HepG2 (cell line): Measurements from ENCODE around the gene MYO19. TPM values are rescaled to one million over a fixed set of nuclear protein-coding genes. Genes with fewer than 3 reads are reported as not detected.
A peak's percentile ranks its signal among the peaks of the same experiment; 100 is the strongest.

ENCODE experiments used
- ATAD3A ChIP-seq: sonication (generic); formaldehyde crosslinking; IDR thresholded peaks from 2 replicates; pipeline ENCODE4 v1.4.0; 2020; ENCODE audit warnings: missing genetic modification reagents
- FOSL2 ChIP-seq: sonication (generic); formaldehyde crosslinking; IDR thresholded peaks from 2 replicates; pipeline ENCODE4 v1.4.0; 2020; ENCODE audit warnings: missing genetic modification reagents
- HOXA5 ChIP-seq: sonication (generic); formaldehyde crosslinking; IDR thresholded peaks from 2 replicates; pipeline ENCODE4 v1.4.0; 2020; ENCODE audit warnings: missing genetic modification reagents
- SYNCRIP ChIP-seq: fragments of 200-400 bp; formaldehyde crosslinking; IDR thresholded peaks from 2 replicates; pipeline ENCODE4 v1.6.1; 2018; ENCODE audit warnings: mild to moderate bottlenecking, low read depth, low read length; ENCODE audit not compliant: insufficient read depth
- ZFAT ChIP-seq: sonication (generic); formaldehyde crosslinking; conservative IDR thresholded peaks from 2 replicates; pipeline ENCODE4 v1.8.1; 2023; ENCODE audit warnings: missing genetic modification reagents, inconsistent platforms
- ZFP90 ChIP-seq: sonication (generic); formaldehyde crosslinking; IDR thresholded peaks from 2 replicates; pipeline ENCODE4 v1.8.0; 2022; ENCODE audit warnings: missing genetic modification reagents, mild to moderate bottlenecking, inconsistent platforms, borderline replicate concordance
- ZNF264 ChIP-seq: sonication (generic); formaldehyde crosslinking; IDR thresholded peaks from 2 replicates; pipeline ENCODE4 v1.4.0; 2020; ENCODE audit warnings: missing genetic modification reagents
- ZNF337 ChIP-seq: sonication (generic); formaldehyde crosslinking; IDR thresholded peaks from 2 replicates; pipeline ENCODE4 v1.5.1; 2020; ENCODE audit warnings: missing genetic modification reagents, low read depth, mild to moderate bottlenecking, borderline replicate concordance
- ZNF7 ChIP-seq: IDR thresholded peaks from 2 replicates; pipeline ENCODE4 v1.6.1; 2016; ENCODE audit warnings: missing biosample characterization, missing genetic modification reagents
- ZNF746 ChIP-seq: sonication (generic); formaldehyde crosslinking; IDR thresholded peaks from 2 replicates; pipeline ENCODE4 v1.8.0; 2022; ENCODE audit warnings: mild to moderate bottlenecking, missing genetic modification reagents
- ZNF883 ChIP-seq: sonication (generic); formaldehyde crosslinking; IDR thresholded peaks from 2 replicates; pipeline ENCODE4 v1.5.1; 2020; ENCODE audit warnings: mild to moderate bottlenecking, missing genetic modification reagents; ENCODE audit errors: not compliant biosample characterization
- ZSCAN21 ChIP-seq: sonication (generic); formaldehyde crosslinking; IDR thresholded peaks from 2 replicates; pipeline ENCODE4 v1.8.0; 2022; ENCODE audit warnings: mild to moderate bottlenecking, missing genetic modification reagents, moderate library complexity, borderline replicate concordance
- polyA plus RNA-seq, 8 experiments: library from polyadenylated mRNA; depleted of rRNA in 3 of 8; stranded (reverse) in 7 of 8; unstranded in 1 of 8; fragments of >200 nt; fragmentation: Illumina TruSeq in 4 of 8; extraction: Trizol in 4 of 8; gene quantifications; 2 replicates each; pipeline versions ENCODE4 v1.2.1 to v1.2.3, GENCODE V29; 2011 to 2016; ENCODE audit warnings: low read depth in 4 of 8, missing spikeins in 1 of 8, mixed read lengths in 1 of 8; ENCODE audit not compliant: insufficient read depth in 1 of 8
- total RNA-seq, 5 experiments: library from RNA; depleted of rRNA; stranded (reverse); fragments of >200 nt; fragmentation: Illumina TruSeq; extraction: Trizol; gene quantifications; 2 replicates each; pipeline ENCODE4 v1.2.3, GENCODE V29; 2016; ENCODE audit warnings: low read depth in 1 of 5
- TF ChIP-seq, protein P1 (sequence below): sonication (generic); formaldehyde crosslinking; IDR thresholded peaks from 2 replicates; pipeline ENCODE4 v1.4.0; 2020; ENCODE audit warnings: missing genetic modification reagents
- TF ChIP-seq, protein P2 (sequence below): sonication (generic); formaldehyde crosslinking; conservative IDR thresholded peaks from 2 replicates; pipeline ENCODE4 v1.4.0; 2020; ENCODE audit warnings: missing genetic modification reagents
- TF ChIP-seq, protein P3 (sequence below): sonication (generic); formaldehyde crosslinking; IDR thresholded peaks from 2 replicates; pipeline ENCODE4 v1.4.0; 2020; ENCODE audit warnings: missing genetic modification reagents

The MYO19 gene
- total and polyA plus RNA-seq, 2 of the 13 experiments (the other 11 are each of a cell fraction or from before 2014, with no cell fraction given): 75.7 to 82.3 TPM

DNA sequence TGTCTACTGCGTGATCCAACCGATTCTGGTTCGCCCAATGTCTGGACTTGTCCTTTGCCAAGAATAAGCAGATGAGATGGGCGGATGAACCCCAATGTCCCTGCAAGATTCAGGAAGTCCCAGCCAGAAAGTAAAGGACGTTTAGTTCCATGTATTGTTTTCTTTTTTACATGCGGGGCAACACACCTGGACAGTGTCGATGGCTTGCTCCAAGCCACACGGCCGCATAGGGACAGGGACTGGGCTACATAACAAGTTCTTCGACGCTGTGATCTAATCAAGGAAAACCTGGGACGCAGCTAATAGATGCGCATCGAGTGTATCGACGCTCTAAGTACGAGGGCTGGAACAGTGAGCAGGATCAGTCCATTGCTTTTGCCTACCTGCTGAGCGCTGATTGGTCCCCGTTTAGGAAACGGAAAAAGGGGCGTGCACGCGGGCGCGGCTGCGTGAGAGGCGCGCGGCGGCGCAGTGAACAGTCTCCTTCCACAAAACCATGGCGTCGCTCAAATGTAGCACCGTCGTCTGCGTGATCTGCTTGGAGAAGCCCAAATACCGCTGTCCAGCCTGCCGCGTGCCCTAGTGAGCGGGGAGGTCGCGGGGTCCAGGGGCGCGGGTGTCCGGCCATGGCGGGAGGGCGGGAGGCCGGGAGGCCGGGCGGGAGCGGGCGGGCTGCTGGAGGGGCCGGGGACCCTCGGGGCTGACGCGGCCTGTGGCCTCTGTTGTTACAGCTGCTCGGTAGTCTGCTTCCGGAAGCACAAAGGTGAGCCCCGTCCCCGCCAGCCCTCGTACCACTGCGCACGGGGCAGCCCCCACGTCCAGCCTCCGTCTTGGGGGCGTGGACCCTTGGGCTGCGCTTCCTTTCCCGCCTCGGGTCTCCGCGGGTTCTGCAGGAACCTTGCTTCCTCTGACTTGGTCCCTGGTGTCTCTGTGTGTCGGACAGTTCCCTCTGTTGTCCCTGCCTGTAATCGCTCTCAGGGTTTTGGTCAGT is 48.2 kb downstream of the MYO19 start, which contains the start of gene ZNHIT3 (continued):
- no peak for TF ChIP-seq ZNF337 (CRISPR knock-in tag)
- peak; percentile 73 for TF ChIP-seq ZNF883 (CRISPR knock-in tag)
- TF ChIP-seq, protein P1, sequence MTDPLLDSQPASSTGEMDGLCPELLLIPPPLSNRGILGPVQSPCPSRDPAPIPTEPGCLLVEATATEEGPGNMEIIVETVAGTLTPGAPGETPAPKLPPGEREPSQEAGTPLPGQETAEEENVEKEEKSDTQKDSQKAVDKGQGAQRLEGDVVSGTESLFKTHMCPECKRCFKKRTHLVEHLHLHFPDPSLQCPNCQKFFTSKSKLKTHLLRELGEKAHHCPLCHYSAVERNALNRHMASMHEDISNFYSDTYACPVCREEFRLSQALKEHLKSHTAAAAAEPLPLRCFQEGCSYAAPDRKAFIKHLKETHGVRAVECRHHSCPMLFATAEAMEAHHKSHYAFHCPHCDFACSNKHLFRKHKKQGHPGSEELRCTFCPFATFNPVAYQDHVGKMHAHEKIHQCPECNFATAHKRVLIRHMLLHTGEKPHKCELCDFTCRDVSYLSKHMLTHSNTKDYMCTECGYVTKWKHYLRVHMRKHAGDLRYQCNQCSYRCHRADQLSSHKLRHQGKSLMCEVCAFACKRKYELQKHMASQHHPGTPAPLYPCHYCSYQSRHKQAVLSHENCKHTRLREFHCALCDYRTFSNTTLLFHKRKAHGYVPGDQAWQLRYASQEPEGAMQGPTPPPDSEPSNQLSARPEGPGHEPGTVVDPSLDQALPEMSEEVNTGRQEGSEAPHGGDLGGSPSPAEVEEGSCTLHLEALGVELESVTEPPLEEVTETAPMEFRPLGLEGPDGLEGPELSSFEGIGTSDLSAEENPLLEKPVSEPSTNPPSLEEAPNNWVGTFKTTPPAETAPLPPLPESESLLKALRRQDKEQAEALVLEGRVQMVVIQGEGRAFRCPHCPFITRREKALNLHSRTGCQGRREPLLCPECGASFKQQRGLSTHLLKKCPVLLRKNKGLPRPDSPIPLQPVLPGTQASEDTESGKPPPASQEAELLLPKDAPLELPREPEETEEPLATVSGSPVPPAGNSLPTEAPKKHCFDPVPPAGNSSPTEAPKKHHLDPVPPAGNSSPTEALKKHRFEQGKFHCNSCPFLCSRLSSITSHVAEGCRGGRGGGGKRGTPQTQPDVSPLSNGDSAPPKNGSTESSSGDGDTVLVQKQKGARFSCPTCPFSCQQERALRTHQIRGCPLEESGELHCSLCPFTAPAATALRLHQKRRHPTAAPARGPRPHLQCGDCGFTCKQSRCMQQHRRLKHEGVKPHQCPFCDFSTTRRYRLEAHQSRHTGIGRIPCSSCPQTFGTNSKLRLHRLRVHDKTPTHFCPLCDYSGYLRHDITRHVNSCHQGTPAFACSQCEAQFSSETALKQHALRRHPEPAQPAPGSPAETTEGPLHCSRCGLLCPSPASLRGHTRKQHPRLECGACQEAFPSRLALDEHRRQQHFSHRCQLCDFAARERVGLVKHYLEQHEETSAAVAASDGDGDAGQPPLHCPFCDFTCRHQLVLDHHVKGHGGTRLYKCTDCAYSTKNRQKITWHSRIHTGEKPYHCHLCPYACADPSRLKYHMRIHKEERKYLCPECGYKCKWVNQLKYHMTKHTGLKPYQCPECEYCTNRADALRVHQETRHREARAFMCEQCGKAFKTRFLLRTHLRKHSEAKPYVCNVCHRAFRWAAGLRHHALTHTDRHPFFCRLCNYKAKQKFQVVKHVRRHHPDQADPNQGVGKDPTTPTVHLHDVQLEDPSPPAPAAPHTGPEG: no peak
- TF ChIP-seq ZSCAN21: peak; percentile 30; the same call in 1 of the 2 replicates
- TF ChIP-seq ZNF746: no peak
- no peak for TF ChIP-seq SYNCRIP
- TF ChIP-seq ATAD3A: no peak
- TF ChIP-seq ZNF264: no peak
- peak; percentile 49 for TF ChIP-seq FOSL2
- TF ChIP-seq, protein P2, sequence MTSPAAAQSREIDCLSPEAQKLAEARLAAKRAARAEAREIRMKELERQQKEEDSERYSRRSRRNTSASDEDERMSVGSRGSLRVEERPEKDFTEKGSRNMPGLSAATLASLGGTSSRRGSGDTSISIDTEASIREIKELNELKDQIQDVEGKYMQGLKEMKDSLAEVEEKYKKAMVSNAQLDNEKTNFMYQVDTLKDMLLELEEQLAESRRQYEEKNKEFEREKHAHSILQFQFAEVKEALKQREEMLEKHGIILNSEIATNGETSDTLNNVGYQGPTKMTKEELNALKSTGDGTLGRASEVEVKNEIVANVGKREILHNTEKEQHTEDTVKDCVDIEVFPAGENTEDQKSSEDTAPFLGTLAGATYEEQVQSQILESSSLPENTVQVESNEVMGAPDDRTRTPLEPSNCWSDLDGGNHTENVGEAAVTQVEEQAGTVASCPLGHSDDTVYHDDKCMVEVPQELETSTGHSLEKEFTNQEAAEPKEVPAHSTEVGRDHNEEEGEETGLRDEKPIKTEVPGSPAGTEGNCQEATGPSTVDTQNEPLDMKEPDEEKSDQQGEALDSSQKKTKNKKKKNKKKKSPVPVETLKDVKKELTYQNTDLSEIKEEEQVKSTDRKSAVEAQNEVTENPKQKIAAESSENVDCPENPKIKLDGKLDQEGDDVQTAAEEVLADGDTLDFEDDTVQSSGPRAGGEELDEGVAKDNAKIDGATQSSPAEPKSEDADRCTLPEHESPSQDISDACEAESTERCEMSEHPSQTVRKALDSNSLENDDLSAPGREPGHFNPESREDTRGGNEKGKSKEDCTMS: no peak
- TF ChIP-seq ZFP90: no peak
- no peak for TF ChIP-seq ZFAT (CRISPR knock-in tag)
- no peak for TF ChIP-seq HOXA5 (CRISPR knock-in tag)
- TF ChIP-seq ZNF7: no peak
- TF ChIP-seq, protein P3, sequence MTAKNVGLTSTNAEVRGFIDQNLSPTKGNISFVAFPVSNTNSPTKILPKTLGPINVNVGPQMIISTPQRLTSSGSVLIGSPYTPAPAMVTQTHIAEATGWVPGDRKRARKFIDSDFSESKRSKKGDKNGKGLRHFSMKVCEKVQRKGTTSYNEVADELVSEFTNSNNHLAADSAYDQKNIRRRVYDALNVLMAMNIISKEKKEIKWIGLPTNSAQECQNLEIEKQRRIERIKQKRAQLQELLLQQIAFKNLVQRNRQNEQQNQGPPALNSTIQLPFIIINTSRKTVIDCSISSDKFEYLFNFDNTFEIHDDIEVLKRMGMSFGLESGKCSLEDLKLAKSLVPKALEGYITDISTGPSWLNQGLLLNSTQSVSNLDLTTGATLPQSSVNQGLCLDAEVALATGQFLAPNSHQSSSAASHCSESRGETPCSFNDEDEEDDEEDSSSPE (CRISPR knock-in tag): peak; percentile 74
